Amniotic epithelial cell (primary cell): ENCODE data around the gene OAF.
"Not testable (repeated sequence)": the region's sequence is repeated elsewhere in the genome, so short reads cannot be mapped to it uniquely, and the experiment has no call there.

Source experiments
- DNase-seq: peaks from one replicate; pipeline ENCODE4 v3.0.0-alpha.2; 2010; ENCODE audit warnings: low read depth

The OAF gene

DNA sequence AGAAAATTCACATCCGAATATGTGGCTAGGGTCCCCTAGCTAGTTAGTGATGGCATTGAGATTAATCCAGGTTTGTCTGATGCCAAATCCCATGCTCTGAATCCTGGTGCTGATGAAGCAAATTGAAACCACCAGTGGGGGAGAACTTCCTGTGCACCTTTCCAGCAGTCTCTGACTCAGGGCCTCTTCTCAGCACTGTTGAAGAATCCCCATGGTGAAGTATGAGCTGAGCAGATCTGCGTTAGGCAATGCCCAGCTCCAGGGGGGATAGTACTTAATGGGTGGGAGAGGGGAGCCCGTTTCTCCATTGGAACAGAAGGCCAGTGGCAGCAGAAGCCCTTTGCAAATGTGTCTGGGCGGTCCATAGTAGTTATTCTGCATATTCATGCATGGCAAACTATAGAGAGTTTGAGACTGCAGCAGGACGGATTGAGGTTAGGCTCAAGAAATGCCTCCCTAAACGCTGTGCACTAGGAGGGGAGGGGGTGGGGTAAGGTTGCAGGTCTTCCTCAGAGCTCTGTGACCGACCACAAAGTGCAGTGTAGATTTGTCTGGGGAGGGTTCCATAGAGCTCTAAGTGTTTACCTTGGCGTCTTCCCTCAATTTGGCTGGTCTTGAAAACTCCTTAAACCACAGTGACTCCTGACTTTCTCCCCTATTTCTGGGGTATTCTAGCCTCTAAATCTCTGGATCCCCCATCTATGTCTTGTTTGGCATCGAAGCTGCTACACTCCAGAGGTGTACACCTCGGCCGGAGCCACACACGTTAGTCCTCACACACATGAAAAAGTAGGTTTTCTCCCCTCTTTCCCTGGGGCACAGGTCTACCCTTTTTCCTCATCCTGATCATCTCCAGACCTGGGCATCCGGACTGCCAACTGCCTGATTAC lies 33.9 kb downstream of the OAF start:
- DNase-seq = peak; percentile 40

DNA sequence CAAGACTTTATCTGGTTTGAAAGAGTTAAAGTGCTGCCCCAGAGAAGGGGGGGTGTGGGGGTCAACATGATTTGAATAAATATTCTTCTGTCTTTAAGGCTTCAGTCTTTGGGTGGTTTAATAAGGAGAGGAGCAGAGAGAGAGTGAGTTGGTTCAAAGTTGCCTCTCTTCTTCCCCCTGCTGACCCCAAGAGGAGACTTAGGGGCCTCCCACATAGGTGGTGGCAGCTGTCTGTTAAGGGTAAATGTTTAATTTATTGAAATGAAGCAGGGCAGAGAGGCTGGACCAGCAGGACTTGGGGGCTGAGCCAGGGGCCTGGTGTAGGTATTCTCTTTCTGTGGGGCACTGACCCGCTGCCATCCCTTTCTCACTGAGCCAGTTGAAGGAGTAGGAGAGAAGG lies 34.6 kb downstream of the OAF start:
- no peak for DNase-seq

DNA sequence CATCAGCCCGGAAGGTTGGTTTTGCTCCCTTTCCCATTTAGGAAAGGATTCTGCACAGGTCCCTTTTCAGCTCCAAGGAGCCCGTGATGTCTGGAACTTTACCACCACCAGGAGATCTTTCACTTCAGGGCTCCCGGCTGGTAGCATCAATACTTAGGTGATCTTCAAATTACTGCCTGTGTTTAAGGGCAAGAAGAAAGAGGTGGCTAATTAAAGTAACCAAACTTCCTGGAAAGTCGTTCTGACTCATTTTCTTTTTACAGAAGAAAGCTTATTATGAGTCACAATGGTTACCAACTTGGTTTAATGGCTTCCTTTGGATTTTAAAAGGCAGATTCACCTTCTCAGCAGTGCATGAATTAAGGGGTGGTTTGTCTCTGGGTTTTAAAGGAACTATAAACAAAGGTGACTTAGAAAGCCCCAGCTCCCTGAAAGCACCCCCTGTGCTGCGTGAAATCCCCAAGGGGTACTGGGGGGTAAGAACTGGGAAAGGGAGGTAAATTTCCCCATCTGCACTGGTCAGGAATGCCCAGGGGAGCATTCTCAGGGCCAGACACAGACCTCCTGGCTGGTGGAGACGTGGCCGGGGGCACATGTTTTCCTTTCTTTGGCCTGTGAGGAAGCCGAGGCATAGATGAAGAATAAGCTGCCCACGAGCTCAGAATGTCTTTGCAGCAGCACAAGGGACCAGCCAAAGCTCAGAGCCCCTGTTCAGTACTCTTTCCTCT lies 37.9 kb downstream of the OAF start:
- DNase-seq = peak; percentile 44

DNA sequence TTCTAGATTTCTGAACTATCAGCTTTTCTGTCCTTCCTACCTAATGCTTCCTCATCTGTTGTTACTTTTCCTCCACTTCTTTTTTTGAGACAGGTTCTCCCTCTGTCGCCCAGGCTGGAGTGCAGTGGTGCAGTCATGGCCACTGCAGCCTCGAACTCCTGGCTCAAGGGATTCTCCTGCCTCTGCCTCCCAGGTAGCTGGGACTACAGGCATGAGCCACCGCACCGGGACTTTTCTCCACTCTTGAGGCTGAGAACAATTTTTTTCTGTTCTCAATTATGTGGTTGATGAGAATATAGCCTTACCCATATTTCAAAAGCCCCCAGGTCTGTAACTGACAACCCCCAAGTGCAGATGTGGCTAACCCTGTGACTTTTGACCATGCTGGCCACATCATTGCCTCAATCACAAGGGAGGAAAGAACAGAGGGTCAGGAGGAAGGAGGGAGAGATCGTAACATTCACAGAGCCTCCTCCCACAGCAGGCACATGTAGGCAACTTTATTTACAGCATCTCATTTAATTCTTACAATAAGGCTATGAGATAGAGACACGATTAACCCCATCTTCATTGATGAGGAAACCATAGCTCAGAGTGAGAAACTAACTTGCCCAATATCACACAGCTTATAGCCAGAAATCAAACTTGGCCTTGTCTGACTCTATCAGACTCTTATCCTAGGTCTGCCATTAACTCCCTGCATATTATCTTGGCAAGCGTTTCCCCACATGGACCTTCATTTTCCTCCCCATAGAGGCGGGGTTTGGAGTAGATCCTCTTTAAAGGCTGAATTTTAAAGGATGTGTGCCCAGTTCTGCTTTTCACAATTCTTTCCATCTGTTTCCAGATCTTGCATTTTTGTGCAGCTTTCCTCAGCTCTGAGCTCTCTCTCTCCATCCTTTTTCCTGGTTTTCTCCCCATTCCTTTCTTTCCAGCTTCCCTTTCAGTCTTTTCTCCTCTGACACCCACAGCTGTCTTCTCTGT lies 38.7 kb downstream of the OAF start:
- no peak for DNase-seq

DNA sequence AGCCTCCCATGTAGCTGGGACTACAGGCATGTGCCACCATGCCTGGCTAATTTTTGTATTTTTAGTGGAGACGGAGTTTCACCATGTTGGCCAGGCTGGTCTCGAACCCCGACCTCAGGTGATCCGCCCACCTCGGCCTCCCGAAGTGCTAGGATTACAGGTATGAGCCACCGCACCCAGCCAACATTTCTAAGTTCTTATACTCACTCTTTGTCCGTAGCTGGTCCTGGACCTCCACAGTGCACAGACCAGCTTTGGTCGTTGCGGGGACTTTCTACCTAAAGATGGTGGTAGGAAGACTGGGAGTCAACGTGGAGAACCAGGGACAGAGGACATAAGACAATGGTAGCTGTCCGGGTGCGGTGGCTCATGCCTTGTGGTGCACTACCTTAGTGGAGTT lies 42.5 kb downstream of the OAF start:
- not testable (repeated sequence) for DNase-seq

DNA sequence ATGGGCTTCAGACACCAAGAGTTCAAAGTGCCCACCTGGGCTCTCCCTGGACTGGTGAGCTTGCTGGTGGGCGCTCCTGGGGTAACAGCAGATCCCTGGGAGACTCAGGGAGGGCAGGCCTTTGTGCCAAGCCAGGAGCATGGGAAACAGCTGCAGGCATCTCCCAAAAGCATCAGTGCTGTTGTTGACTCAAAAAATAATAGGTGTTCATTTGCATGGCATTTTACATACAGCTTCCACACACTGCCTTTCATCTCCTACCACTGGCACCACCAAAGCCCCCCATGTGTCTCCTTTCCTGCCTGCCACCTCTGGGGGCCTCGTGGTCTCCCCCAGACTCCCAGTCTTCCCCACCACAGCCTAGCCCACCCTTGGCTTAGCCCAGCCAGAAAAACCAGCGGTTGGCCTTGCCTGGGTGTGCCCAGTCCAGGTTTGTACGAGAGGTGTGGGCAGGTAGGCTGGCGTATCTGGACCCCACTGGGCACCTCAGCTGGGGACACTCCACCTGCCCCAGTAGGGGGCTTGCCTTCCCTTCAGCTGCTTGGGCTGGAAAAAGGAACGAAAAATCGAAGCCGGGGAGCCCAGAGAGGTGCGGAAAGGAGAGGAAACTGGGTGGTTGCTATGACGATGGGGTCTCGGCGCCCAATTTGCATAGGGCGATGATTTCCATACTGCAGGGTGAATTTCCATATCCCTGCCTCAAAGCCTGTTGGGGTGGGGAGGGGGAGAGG lies 44.1 kb downstream of the OAF start:
- no peak for DNase-seq

DNA sequence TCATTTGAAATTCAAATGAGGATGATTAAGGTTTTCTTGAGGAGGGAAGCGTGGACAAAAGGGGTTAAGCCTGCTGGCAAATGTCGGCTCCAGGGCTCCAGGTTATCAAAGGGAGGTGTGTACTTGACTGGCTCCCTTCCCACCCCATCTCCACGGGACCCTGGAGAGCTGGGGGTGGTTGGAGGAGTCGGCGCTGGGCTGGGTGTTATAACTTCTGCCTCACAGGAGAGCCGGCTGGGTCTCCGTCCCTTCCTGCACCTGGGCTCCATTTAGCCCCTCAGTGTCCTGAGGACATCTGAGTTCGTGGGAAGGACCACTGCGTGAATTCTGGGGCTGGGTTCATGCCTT lies 44.7 kb downstream of the OAF start:
- no peak for DNase-seq

DNA sequence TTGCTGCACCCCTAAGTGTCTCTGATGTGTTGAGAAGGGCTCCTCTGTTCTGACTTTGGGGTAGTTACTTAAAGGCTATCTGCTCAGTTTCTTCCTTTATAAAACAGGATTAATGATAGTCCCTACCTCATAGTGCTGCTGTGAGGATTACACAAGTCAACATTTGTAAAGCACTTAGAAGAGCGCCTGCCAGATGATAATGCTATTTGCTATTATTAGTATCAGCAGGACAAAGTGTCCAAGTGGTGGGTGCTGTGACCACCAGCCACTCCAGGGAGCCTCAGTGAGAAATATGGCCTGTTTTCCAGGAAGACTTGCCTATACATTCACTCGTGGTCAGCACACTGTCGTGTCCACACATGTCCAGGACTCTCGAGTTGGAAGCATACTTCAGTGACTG lies 45.3 kb downstream of the OAF start:
- no peak for DNase-seq

DNA sequence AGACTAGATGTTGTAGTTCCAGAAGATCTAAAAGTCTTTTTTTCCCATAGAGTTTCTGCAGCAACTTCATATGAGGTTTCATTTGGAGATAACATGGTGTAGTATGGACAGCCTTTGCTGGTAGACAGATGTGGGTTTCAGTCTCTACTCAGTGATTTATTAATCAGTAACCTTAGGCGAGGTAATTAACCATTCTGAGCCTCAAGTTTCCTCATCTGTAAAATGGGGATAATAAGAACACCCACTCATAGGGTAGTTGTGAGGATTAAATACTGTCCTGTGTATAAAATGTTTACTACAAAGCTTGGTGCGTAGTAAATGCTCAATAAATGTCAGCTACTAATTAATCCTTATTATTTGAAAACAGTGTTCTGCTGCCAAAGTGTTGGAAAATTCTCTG lies 45.9 kb downstream of the OAF start:
- DNase-seq = no peak

DNA sequence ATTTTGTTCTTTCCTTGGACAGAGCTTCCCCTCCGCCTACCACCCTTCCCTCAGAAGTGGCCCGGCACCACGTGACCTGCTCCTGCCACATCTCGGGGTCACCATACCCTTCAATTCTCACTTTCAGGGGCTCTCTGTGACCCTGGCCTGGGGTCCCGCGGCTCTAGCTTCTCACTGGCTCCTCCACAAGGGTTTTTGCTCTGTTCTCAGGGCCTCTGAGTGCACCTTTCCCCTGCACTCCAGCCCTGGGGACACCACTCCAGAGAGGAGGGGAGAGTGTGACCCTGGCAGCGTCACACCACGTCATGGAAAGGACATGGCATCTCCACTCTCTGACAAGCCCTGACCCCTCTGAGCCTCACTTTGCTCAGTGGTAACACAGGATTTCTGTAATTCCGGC lies 46.5 kb downstream of the OAF start:
- DNase-seq = no peak

DNA sequence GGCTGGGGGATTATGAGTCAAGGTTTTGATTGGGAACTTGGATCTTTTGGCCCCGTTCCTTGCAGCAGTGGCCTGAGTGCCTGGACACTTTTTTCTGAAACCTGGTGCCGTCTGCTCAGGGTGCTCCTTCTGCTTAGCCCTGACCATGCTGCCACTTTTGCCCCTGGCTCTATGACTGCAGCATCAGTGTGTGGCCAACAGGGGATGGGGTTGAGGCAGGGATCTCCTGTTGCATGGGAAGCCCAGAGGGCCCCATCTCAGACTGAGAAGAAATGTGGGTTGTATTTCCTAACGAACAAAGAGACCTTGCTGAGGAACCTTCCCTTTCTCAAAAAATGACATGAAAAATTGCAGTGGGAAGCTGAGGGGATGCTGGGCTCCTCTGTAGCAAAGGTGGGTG lies 47.8 kb downstream of the OAF start:
- DNase-seq = no peak

DNA sequence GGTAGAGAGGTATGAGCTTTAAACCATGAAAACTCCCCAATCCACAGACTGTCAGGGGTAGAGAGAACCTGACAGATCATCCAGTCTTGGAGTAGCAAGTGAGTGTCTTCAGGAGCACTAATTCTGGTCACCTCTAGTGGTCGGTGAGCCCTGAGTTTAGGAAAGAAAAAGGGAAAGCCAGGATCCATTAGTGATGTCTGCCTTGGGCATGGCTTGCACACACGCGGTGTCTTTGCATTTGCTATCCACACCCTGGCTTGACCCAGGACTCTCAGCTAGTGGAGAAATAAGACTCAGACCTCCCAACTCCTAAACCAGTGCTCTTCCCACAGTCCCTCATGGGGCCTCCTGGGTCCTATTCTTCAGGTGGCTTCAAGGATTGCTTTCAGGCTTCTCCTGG lies 48.4 kb downstream of the OAF start:
- no peak for DNase-seq

DNA sequence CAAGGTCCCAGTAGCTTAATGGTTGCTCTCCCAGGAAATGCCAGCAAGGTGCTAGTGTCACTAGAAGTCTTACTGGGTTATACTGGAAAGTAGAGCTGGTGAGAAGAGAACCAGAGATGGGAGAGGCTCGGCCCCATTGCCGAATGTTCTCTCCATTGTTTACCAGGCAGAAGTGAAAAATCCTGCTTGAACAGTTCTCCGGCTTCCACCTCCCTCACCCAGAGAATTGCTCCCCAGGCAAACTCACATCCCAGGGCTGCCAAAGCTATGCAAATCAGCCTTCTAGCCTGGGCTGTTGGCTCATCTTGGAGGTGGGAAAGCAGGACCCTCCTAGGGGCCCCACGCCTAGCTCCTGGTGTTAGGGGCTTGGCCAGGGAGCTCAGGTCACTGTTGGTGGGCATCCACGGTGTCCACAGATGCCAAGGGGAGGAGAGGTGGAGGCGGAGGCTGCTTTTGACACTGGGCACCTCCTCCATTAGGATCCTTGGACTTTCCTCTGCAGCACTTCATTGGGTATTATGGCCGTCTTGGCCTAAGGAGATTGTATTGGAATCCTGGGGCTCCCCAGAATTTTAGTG lies 49.2 kb downstream of the OAF start:
- DNase-seq = no peak

DNA sequence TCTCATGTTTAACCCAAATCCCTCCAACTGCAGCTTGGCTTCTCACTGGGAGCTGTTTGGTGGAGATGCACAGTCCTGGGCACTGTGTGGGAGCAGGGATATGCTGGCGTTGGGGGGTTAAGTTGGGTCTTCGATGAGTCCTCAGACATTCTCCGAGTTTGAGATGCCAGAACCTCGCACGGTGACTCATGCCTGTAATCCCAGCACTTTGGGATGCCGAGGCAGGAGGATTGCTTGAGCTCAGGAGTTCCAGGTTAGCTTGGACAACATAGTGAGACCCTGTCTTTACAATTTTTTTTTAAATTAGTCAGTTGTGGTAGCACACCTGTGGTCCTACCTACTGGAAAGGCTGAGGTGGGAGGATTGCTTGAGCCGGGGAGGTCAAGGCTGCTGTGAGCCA lies 49.8 kb downstream of the OAF start:
- no peak for DNase-seq

DNA sequence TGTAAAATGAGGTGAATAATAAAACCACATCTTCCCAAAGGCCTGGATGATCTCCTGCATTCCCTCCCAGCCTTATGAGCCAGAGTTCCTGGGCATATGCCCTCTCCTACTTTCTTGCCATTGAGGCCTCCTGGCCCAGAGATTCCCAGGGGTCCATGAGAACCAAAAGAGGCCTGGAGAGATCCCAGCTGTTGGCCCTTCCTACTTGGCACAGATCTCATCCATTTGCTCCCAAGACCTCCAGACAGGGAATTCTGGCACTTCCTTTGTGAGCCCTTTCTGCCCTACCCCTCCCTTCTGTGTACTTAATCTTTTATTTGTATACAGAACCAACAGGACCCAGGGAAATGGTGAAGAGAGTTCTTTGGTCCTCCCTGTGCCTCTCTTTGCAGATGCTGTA lies 50.5 kb downstream of the OAF start:
- DNase-seq = no peak

DNA sequence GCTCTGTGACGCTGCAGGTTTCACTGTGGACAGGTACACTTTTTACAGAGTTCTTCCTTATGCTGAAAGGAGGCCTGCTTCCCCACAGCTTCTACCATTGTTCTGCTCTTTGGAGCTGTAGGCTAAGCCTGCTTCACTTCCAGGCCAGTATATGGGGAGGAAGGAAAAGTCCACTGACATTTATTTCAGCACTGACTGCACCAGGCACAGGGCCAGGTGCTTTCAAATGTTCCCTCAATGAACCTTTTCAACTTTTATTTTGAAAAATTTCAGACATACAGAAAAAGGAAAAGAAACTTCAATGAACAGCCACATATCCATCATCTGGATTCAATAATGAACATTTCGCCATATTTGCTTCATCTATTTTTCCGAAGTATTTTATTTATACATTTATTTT lies 51.1 kb downstream of the OAF start:
- DNase-seq = no peak

DNA sequence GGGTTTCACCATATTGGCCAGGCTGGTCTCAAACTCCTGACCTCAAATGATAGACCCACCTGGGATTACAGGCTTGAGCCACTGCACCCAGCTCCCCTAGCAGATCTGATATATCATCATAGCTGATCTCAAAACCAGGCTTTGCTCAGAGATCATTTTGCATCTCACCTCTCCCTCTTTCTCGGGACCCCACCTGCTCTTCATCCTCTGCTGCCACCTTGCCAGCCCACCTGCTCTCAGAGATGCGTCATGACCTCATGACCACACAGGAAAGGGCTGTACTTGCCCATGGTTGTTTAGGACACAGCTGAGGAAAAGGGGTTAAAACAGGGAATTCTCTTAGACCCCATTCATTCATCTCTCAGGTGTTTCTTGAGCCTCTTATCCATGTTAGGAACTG lies 56.5 kb downstream of the OAF start:
- DNase-seq = no peak

DNA sequence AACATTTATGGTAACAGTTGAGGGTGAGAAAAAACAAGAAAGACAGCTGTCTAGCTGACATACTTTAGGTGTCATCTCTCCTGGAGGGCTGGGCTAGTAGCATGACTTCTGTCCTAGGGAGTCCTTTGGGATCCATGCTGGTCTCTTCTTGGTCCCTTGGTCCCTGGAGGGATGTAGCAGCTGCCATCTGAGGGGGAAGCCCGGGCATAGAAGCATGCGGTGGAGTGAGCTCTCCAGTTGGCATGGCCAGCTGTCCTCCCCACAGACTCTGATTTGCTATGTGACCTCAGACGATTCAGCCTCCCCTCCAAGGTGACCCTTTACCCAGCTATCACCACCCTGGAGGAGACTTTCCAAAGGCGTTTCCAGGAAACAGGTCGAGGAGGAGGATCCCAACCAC lies 57.9 kb downstream of the OAF start:
- no peak for DNase-seq

DNA sequence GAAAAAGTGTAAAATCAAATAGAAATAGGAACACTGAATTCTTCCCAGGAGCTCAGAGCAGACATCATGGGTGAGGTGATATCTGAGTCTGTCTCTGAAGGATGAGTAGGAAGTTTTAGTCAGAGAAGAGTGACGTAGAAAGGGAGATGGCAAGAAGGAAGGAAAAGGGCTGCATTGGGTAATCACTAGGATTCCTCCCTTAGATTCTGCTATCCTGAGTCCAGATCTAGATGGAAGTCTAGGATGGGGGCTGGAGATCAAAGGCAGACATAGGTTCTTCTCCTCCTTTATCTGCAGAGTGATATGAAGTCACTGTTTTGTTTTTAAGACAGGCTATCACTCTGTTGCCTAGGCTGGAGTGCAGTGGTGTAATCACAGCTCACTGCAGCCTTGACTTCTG lies 59.6 kb downstream of the OAF start:
- DNase-seq = peak; percentile 61

DNA sequence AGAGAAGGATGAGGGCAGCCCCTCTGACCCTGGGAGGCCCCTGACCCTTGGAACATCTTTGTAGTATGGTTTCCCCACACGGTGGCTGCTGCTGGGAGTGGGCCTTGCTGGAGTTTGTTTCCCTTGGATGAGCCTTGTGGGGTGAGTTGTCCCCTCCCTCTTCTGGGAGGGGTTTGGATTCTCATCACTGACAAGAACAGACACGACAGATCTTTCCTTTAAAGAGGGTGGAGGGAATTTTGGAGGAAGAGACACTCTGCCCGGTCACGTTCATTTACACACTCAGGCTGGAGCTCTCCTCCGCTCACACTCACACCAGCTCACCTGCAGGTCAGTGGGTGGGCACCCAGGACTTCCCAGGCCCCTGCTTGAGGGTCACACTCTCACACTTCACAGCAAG lies 60.8 kb downstream of the OAF start:
- DNase-seq = no peak

DNA sequence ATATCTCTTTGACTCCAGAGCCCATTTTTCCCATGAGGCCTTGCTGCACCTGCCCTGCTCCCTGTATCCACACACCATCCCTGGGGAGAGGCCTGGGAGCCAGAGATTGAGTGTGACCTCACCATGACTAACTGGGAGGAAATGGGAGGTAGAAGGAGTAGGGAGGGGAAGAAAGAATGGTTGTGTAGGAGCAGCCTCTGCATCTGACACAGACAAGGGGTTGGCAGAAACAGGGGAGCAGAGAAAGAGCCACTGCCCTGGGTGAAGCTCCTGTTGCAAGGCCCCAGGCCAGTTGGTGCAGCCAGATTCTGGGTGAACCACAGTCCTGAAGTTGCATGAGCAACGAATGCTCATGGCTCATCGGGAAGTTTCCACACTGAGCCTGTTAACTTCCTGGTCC lies 61.5 kb downstream of the OAF start:
- peak; percentile 58 for DNase-seq
